Parathyroid adenoma (tissue), 2 donors: ENCODE data around the gene GALNT18.

Experiments used
- H2AFZ ChIP-seq: fragments of 300-600 bp; sonication (generic); one replicate; pipeline ENCODE4 v1.7.0; 2017; ENCODE audit warnings: antibody characterized with exemption, mild to moderate bottlenecking
- H3K27ac ChIP-seq: fragments of 300-600 bp; sonication (generic); one replicate; pipeline ENCODE4 v1.7.0; 2017
- H3K27me3 ChIP-seq: fragments of 300-600 bp; sonication (generic); one replicate; pipeline ENCODE4 v1.7.0; 2017; ENCODE audit warnings: low read length; ENCODE audit not compliant: control insufficient read depth, insufficient read depth
- H3K36me3 ChIP-seq: fragments of 300-600 bp; sonication (generic); one replicate; pipeline ENCODE4 v1.7.0; 2017; ENCODE audit warnings: low read length; ENCODE audit not compliant: control insufficient read depth, insufficient read depth
- H3K4me1 ChIP-seq: fragments of 300-600 bp; sonication (generic); one replicate; pipeline ENCODE4 v1.7.0; 2017; ENCODE audit warnings: control low read depth
- H3K4me2 ChIP-seq: fragments of 300-600 bp; sonication (generic); one replicate; pipeline ENCODE4 v1.7.0; 2017; ENCODE audit warnings: low read length
- H3K4me3 ChIP-seq: fragments of 300-600 bp; sonication (generic); one replicate; pipeline ENCODE4 v1.7.0; 2017; ENCODE audit warnings: low read depth, low read length
- H3K79me2 ChIP-seq: fragments of 300-600 bp; sonication (generic); one replicate; pipeline ENCODE4 v1.7.0; 2017; ENCODE audit warnings: control low read depth
- H3K9ac ChIP-seq: fragments of 300-600 bp; sonication (generic); one replicate; pipeline ENCODE4 v1.7.0; 2017; ENCODE audit warnings: mild to moderate bottlenecking
- H3K9me3 ChIP-seq: fragments of 300-600 bp; sonication (generic); one replicate; pipeline ENCODE4 v1.7.0; 2017; ENCODE audit warnings: low read length; ENCODE audit not compliant: control insufficient read depth
- TF ChIP-seq, protein P1 (sequence below): fragments of 300-600 bp; sonication (generic); IDR thresholded peaks from one replicate; pipeline ENCODE4 v1.7.0; 2017; ENCODE audit warnings: antibody characterized with exemption, mild to moderate bottlenecking
- donor health status: primary hyperparathyroidism.

The GALNT18 gene

DNA sequence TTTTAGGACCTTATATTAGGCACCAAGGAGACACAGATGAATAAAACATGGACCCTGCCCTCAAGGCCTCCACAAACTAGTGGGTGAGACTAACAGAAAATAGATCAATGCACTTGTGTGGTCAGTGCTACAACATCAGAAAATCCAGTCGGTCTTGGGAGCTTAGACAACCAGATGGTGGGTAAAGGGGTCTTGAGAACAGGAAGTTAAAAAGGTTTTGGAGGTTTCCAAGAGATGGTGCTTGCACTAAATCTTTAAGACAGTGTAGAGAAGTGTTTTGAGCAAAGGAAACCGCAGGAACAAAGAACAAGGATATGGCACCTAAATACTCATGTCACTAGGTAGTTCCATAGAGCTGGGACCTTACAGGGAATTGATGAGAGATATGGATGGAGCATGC lies 56.2 kb downstream of the GALNT18 start:
- Histone ChIP-seq H3K27me3 (no peaks in the 10 kb centered on the region), H3K4me1 (peaks cover 7% of the 10 kb centered on the region), H3K4me2 (no peak overlapping the region), H2AFZ (no peak overlapping the region), H3K36me3 (no peaks in the 10 kb centered on the region), H3K79me2 (peaks cover 6% of the 10 kb centered on the region), H3K27ac (no peak overlapping the region), H3K9me3 (no peaks in the 10 kb centered on the region), H3K9ac (no peak overlapping the region), H3K4me3 (no peak overlapping the region)
- TF ChIP-seq, protein P1, sequence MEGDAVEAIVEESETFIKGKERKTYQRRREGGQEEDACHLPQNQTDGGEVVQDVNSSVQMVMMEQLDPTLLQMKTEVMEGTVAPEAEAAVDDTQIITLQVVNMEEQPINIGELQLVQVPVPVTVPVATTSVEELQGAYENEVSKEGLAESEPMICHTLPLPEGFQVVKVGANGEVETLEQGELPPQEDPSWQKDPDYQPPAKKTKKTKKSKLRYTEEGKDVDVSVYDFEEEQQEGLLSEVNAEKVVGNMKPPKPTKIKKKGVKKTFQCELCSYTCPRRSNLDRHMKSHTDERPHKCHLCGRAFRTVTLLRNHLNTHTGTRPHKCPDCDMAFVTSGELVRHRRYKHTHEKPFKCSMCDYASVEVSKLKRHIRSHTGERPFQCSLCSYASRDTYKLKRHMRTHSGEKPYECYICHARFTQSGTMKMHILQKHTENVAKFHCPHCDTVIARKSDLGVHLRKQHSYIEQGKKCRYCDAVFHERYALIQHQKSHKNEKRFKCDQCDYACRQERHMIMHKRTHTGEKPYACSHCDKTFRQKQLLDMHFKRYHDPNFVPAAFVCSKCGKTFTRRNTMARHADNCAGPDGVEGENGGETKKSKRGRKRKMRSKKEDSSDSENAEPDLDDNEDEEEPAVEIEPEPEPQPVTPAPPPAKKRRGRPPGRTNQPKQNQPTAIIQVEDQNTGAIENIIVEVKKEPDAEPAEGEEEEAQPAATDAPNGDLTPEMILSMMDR: no peak

- Histone ChIP-seq H3K9me3 (no peaks in the 10 kb centered on the region), H3K36me3 (no peaks in the 10 kb centered on the region), H3K27me3 (no peaks in the 10 kb centered on the region), H3K4me2 (no peak overlapping the region), H3K79me2 (peaks cover 4% of the 10 kb centered on the region), H3K27ac (no peak overlapping the region), H3K9ac (no peak overlapping the region), H3K4me3 (no peak overlapping the region), H3K4me1 (peaks cover 7% of the 10 kb centered on the region), H2AFZ (no peak overlapping the region)
- TF ChIP-seq, protein P1: no peak
Measured at GRCh38 chr11:11563200-11563975, 58.4 kb downstream of the GALNT18 start.

DNA sequence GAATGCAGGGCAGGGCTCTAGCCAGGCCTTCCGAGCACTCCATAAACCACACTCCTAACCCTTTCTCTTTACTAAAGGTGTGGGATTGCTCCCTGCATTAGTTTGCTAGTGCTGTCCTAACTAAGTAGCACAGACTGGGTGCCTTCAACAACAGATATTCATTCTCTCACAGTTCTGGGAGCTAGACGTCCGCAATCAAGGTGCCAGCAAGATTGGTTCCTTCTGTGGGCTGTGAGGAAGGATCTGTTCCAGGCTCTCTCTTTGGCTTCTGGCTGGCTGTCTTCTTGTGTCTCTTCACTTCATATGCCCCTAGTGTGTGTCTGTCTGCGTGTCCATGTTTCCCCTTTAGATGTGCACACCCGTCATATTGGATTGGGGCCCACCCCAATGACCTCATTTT lies 59.8 kb downstream of the GALNT18 start:
- no peak overlapping the region for H3K4me2 ChIP-seq
- TF ChIP-seq, protein P1: no peak
- H3K4me3 ChIP-seq: no peak overlapping the region
- H3K27me3 ChIP-seq: no peaks in the 10 kb centered on the region
- H2AFZ ChIP-seq: no peak overlapping the region
- H3K27ac ChIP-seq: no peak overlapping the region
- no peaks in the 10 kb centered on the region for H3K9me3 ChIP-seq
- peaks cover 7% of the 10 kb centered on the region for H3K4me1 ChIP-seq
- H3K9ac ChIP-seq: no peak overlapping the region
- H3K36me3 ChIP-seq: no peaks in the 10 kb centered on the region
- H3K79me2 ChIP-seq: peaks cover 4% of the 10 kb centered on the region

GRCh38 chr11:11558826-11559225 lies 63.0 kb downstream of the GALNT18 start:
- H3K9me3 ChIP-seq: no peaks in the 10 kb centered on the region
- H3K9ac ChIP-seq: no peak overlapping the region
- H3K27me3 ChIP-seq: no peaks in the 10 kb centered on the region
- TF ChIP-seq, protein P1: no peak
- H3K4me3 ChIP-seq: no peak overlapping the region
- H3K27ac ChIP-seq: no peak overlapping the region
- peaks cover 28% of the 10 kb centered on the region for H3K4me1 ChIP-seq
- no peaks in the 10 kb centered on the region for H3K36me3 ChIP-seq
- H3K79me2 ChIP-seq: peaks cover 4% of the 10 kb centered on the region
- no peak overlapping the region for H3K4me2 ChIP-seq
- H2AFZ ChIP-seq: no peak overlapping the region

DNA sequence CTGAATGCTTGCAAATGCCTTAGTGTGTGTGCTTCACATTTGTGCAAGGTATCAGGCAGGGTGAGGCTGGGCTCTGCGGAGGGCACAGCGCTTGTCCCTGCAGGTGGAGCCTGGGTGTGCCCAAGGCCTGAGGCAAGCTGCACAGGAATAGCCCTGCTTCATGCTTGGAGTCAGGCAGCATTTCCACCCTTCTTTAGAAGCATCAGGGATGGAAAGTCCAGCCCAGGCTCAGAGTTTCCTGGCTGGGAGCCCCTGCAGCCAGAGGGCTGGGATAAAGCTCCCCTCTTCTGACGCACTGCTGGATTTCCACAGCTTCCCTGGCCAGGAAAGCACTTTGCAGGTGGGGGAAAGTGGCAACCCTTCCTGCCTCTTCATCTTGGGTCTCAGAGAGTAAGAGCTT lies 63.4 kb downstream of the GALNT18 start:
- H3K27ac ChIP-seq: no peak overlapping the region
- H3K4me1 ChIP-seq: peaks cover 25% of the 10 kb centered on the region
- no peaks in the 10 kb centered on the region for H3K27me3 ChIP-seq
- H3K79me2 ChIP-seq: peaks cover 4% of the 10 kb centered on the region
- no peak overlapping the region for H3K9ac ChIP-seq
- H3K4me3 ChIP-seq: no peak overlapping the region
- no peak overlapping the region for H3K4me2 ChIP-seq
- H3K9me3 ChIP-seq: no peaks in the 10 kb centered on the region
- TF ChIP-seq, protein P1: no peak
- no peak overlapping the region for H2AFZ ChIP-seq
- H3K36me3 ChIP-seq: no peaks in the 10 kb centered on the region
